HG03095 (cell line): ENCODE data around the gene SOWAHD.
"Not testable (repeated sequence)": the region's sequence is repeated elsewhere in the genome, so short reads cannot be mapped to it uniquely, and the experiment has no call there.

ENCODE experiments used
- ATAC-seq: cut with Tn5 transposase; IDR thresholded peaks from one replicate; pipeline ENCODE4 v1.9.1; 2021; ENCODE audit warnings: moderate library complexity; ENCODE audit not compliant: unreplicated experiment

SOWAHD gene, protein sequence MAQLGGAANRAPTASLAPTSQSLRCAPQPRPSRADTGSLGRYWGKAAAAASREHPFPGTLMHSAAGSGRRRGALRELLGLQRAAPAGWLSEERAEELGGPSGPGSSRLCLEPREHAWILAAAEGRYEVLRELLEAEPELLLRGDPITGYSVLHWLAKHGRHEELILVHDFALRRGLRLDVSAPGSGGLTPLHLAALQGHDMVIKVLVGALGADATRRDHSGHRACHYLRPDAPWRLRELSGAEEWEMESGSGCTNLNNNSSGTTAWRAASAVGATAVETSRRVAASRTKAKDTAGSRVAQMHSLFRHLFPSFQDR

DNA sequence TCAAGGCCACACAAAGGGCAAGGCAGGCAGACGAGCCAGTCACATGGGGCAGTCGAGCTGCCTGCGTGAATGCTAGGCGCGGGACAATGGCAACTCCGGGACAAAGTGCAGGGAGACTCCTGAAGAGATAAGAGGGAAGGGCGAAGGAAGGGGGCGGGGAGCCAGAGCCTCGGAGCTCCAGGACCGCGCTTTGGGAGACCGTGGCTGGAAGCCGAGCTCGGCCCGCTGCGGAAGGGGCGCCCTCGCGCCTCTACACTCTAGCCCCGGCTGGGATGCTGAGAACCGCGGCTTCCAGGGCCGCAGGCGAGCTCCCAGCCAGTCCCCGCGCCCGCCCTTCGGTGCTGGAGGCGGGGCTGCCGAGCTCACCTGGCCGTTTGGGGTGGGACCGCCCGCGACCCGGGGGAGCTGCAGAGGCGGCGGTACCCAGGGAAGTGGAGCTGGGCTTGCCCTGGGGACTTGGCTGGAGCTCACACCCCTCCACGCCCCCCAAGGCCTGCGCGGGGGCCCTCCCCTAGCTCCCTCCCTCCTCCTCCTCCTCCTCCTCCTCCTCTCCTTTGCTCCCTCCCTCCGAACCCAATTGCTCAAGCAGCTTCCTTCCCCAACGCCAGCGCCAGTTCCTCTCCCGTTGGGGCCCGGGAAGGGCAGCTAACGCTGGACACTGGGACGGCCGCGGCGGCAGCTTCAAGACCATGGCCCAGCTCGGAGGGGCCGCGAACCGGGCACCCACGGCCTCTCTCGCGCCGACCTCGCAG lies at the start of gene SOWAHD:
Gene SOWAHD, plus strand, starts transcription at position 610 of the 752 bp plus-strand sequence. Its CDS starts 80 bp downstream, at position 690.
- no peak for ATAC-seq

DNA sequence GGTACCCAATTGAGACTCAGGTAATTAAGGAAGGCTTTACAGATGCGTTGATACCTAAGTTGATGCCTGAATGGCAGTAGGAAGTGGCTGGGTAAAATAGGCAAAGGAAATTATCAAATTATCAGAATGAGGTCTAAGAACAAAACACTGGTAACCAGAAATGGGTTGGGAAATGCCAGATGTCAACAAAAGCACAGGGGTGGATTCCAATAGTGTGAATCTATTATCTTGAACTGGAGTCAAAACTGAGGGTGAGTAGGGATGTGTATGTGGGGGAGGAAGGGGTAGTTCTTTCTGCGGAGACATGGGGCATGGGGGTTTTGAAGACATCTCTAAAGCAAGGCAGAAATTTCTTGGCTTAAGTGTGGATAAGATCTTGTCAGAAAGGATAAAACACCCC lies 49.5 kb upstream of the SOWAHD start:
- no peak for ATAC-seq

DNA sequence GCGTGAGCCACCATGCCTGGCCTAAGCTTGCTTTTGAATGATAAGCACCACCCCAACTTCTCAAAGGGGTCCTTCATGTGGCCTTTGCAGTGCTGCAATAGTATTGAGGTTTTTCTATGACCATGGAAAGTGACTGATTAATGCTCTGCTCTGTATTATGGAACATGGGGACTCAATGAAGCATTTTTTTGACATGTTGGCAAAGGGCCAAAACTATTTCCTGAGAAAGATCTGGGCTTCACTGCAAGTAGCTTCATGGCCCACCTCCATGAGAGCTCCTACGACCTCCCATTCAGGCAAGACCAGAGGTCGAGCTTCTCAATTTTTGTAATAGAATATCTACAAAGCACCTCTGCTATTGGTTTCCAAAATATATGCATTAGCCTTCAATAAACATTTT lies 48.8 kb upstream of the SOWAHD start:
- no peak for ATAC-seq

- ATAC-seq, result no peak
Measured at GRCh38 chrX:119721487-119721886, 36.9 kb upstream of the SOWAHD start.

DNA sequence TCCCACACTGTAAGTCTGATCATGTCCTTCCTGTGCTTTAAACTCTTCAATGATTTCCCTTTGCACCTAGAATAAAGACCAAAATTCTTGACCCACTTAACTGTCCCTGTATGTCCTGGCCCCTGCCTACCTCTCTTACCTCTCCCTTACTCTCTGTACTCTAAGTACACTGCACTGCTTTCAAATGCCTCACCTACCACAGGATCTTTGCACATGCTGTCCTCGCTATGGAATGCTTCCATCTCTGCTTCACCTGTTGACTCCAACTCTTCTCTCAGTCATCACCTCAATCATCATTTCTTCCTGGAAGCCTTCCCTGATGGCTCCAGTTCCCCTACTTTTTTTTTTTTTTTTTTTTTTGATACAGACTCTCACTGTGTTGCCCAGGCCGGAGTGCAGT lies 36.5 kb upstream of the SOWAHD start:
- no peak for ATAC-seq

GRCh38 chrX:119726900-119727555 lies 31.4 kb upstream of the SOWAHD start:
- no peak for ATAC-seq

DNA sequence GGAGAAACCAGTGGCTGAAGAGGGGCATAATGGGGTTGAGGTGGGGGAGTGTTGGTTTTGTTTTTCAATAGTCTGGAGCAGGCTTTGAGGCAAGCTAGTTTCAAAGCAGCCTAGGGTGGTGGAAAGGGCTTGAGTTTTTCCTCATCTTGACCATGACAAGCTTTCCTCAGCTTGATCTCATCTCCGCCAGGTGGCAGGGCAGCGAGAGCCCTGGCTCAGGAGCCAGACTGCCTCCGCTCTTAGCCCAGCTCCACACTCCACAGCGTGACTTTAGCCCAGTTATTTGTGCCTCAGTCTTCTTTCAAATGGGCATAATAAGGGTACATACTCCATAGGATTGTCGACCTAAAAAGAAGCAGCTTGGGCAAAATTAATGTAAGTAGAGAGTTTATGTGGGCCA lies 29.9 kb upstream of the SOWAHD start:
- no peak for ATAC-seq

GRCh38 chrX:119729408-119730201 lies 28.8 kb upstream of the SOWAHD start:
- ATAC-seq, result peak; percentile 51

- ATAC-seq, result no peak
Measured at GRCh38 chrX:119734897-119735339, 23.5 kb upstream of the SOWAHD start.

- no peak for ATAC-seq
Measured at GRCh38 chrX:119735467-119735866, 22.9 kb upstream of the SOWAHD start.

- no peak for ATAC-seq
Measured at GRCh38 chrX:119736206-119736764, 22.1 kb upstream of the SOWAHD start.

DNA sequence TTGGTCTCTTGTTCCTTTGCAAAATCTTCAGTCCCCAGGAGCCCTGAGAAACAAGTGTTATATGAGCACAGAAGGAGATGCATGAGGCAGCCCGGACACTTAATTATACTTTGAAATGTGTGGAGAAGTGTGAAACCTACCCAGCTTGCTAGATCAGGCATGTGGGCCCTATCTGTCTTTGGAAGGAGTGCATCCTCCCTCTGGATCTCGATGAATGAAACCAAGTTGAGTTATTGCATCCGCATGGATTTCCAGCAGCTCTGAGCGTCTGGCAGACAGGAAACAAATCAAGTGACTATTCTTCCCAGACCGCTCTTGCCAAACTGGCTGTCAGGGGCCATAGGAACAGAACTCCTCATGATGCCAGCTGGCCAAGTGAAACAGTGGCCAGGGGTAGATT lies 19.6 kb upstream of the SOWAHD start:
- no peak for ATAC-seq

- ATAC-seq, result no peak
Measured at GRCh38 chrX:119745283-119745848, 13.0 kb upstream of the SOWAHD start.

DNA sequence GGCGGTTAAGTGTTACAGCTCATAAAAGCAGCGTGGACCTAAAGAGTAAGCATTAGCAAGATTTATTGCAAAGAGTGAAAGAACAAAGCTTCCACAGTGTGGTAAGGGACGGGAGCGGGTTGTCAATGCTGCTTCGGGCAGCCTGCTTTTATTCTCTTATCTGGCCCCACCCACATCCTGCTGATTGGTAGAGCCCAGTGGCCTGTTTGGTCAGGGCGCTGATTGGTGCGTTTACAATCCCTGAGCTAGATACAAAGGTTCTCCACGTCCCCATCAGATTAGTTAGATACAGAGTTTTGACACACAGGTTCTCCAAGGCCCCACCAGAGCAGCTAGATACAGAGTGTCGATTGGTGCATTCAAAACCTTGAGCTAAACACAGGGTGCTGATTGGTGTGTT lies 8.3 kb upstream of the SOWAHD start:
- ATAC-seq, result not testable (repeated sequence)

- ATAC-seq, result not testable (repeated sequence)
Measured at GRCh38 chrX:119750751-119751150, 7.6 kb upstream of the SOWAHD start.

GRCh38 chrX:119753001-119753400 lies 5.4 kb upstream of the SOWAHD start:
- no peak for ATAC-seq

GRCh38 chrX:119753639-119754257 lies 4.6 kb upstream of the SOWAHD start:
- ATAC-seq, result no peak

GRCh38 chrX:119755981-119756533 lies 2.3 kb upstream of the SOWAHD start:
- peak; percentile 70 for ATAC-seq

GRCh38 chrX:119756926-119757635 lies 1.3 kb upstream of the SOWAHD start:
- no peak for ATAC-seq
